GM18519 (cell line): ENCODE results near the gene EIF3I.

ENCODE experiments used
- ATAC-seq: cut with Tn5 transposase; IDR thresholded peaks from one replicate; pipeline ENCODE4 v1.9.1; 2021; ENCODE audit warnings: mild to moderate bottlenecking, moderate library complexity; ENCODE audit not compliant: unreplicated experiment, low FRiP score

Gene EIF3I

GRCh38 chr1:32197837-32198236 lies 24.4 kb upstream of the EIF3I start:
- ATAC-seq = no peak

- no peak for ATAC-seq
These were observed 23.8 kb upstream of the EIF3I start for GRCh38 chr1:32198237-32199042.

GRCh38 chr1:32199043-32199716 lies 23.0 kb upstream of the EIF3I start:
- ATAC-seq = no peak

- ATAC-seq = no peak
These were observed 22.5 kb upstream of the EIF3I start for GRCh38 chr1:32199717-32200072.

- no peak for ATAC-seq
These were observed 21.8 kb upstream of the EIF3I start, which contains the start of gene CCDC28B for GRCh38 chr1:32200226-32201010. CCDC28B (plus strand) TSS chr1:32200595; CDS start chr1:32201936, 1,341 bp downstream.

GRCh38 chr1:32201011-32201855 lies 21.0 kb upstream of the EIF3I start:
- ATAC-seq = no peak

- no peak for ATAC-seq
These were observed 17.3 kb upstream of the EIF3I start for GRCh38 chr1:32204943-32205361.

- ATAC-seq = no peak
These were observed 16.5 kb upstream of the EIF3I start, which contains the start of gene IQCC for GRCh38 chr1:32205401-32206370. IQCC (plus strand) TSS chr1:32205671; CDS start chr1:32205682, 11 bp downstream.

GRCh38 chr1:32208469-32208868 lies 13.7 kb upstream of the EIF3I start:
- ATAC-seq = no peak

- ATAC-seq = no peak
These were observed 13.3 kb upstream of the EIF3I start, which contains the start of gene DCDC2B for GRCh38 chr1:32208891-32209328. DCDC2B (plus strand) TSS chr1:32209089; CDS start chr1:32209094, 5 bp downstream.

- ATAC-seq = no peak
These were observed 6.4 kb upstream of the EIF3I start for GRCh38 chr1:32215629-32216480.

GRCh38 chr1:32216566-32216965 lies 5.6 kb upstream of the EIF3I start:
- no peak for ATAC-seq

- ATAC-seq = no peak
These were observed 3.2 kb upstream of the EIF3I start for GRCh38 chr1:32219022-32219421.

GRCh38 chr1:32220746-32221580 lies 1.2 kb upstream of the EIF3I start:
- ATAC-seq = no peak

- ATAC-seq = no peak
These were observed 627 bp upstream of the EIF3I start for GRCh38 chr1:32221581-32221979.

GRCh38 chr1:32223683-32224082 lies 1.5 kb downstream of the EIF3I start:
- no peak for ATAC-seq

GRCh38 chr1:32224285-32224684 lies 2.1 kb downstream of the EIF3I start:
- no peak for ATAC-seq
